Measurements from ENCODE around the gene ZDHHC21. TPM values are rescaled to one million over a fixed set of nuclear protein-coding genes. Genes with fewer than 3 reads are reported as not detected.

The ZDHHC21 gene
- total RNA-seq, 1 experiment from 2014 or later = 7.4 TPM

DNA sequence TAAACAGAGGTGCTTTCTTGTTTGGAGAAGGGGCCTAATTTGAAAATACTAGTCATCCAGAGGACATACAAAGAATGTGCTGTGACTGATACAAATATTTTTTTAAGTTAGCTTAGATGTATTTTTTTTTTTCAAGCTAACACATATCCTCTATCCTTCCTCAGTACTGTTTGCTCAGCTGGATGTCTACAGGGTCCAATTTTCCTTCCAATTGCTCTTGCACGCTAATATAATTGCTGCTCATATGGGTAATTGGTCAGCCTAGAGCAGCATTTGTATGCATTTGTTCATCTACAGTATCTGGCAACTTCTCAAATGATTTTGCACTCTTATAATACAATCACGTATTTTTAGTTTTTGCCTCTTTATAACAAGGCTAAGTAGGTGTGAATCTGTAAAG lies 84.7 kb downstream of the ZDHHC21 start:
- Histone ChIP-seq H3K36me3 (no peaks in the 10 kb centered on the region; the same call in 1 of the 2 replicates), H3K9me3 (replicated peaks) (no peaks in the 10 kb centered on the region), H3K4me1 (no peaks in the 10 kb centered on the region), H3K4me3 (no peak overlapping the region), H3K27me3 (no peaks in the 10 kb centered on the region), H3K27ac (no peak overlapping the region)
- no peak for DNase-seq

DNA sequence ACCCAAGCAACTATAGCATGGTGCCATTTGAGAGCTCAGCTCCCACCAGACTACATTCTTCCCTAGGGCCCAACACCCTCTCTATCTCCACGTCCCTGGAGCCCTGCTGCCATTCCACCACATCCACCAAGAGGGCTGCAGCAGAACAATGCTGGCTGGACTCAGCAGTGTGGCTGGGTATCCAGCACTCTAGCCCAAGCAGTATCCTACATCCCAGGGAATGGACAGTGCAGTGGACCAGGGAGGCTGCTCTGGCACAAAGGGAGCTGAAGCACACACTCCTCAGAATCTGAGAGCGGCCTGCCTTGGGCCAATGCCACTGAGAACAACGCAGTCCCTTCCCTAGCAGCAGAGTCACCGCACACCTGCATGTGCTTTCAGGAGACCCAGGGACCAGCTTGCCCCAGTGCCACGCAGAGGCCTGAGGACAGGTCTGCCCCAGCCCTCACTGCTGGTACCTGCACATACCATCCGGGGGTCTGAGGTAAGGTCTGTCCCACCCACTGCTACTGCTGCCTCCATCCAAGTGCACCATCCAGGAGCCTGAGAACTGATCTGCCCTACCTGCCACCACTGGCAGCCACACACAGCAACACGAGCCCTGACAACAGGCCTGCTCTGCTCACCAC lies 95.9 kb downstream of the ZDHHC21 start:
- H3K36me3 ChIP-seq = no peaks in the 10 kb centered on the region
- no peaks in the 10 kb centered on the region for H3K9me3 ChIP-seq (replicated peaks)
- no peaks in the 10 kb centered on the region for H3K27me3 ChIP-seq
- no peaks in the 10 kb centered on the region for H3K4me1 ChIP-seq
- H3K4me3 ChIP-seq = no peak overlapping the region
- no peak overlapping the region for H3K27ac ChIP-seq
- no peak for DNase-seq

DNA sequence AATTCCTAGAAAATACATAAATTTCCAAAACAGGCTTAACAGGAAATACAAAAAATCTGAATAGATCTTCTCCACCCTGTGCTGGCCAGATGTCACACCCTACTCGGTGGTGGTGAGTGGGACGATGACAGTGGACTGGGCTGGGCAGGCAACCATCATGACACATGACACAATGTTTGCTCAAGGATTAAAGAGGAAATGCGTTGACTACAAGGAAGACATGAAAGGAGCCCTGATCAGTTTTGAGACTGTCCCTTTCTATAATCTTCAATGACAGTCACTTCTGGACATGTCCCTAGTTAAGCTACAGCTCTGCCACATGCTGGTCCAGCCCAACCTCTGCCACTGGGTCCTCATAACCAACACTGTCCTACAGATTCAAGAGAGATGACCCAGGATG lies 99.8 kb downstream of the ZDHHC21 start:
- no peaks in the 10 kb centered on the region for H3K36me3 ChIP-seq
- no peaks in the 10 kb centered on the region for H3K27me3 ChIP-seq
- H3K27ac ChIP-seq = no peak overlapping the region
- no peak overlapping the region for H3K4me3 ChIP-seq
- no peaks in the 10 kb centered on the region for H3K4me1 ChIP-seq
- H3K9me3 ChIP-seq (replicated peaks) = no peaks in the 10 kb centered on the region
- no peak for DNase-seq

DNA sequence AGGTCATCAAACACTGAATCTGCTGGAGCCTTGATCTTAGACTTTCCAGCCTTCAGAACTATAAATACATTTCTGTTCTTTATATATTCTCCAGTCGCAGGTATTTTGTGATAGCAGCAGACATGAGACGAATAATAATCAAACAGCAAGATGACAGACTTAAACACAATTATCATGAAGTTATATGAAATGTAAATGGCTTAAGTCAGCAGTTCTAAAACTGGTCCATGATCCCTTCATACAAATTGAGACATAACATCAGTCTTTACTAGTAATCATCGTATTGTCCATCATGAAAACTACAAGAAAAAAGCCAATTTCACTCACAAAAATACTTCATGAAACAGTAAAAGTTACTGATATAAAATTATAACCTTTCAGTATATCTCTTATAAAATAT lies 101.8 kb downstream of the ZDHHC21 start:
- H3K36me3 ChIP-seq = no peaks in the 10 kb centered on the region
- H3K4me3 ChIP-seq = no peak overlapping the region
- no peaks in the 10 kb centered on the region for H3K9me3 ChIP-seq (replicated peaks)
- H3K27ac ChIP-seq = no peak overlapping the region
- DNase-seq = no peak
- H3K4me1 ChIP-seq = no peaks in the 10 kb centered on the region
- H3K27me3 ChIP-seq = no peaks in the 10 kb centered on the region

DNA sequence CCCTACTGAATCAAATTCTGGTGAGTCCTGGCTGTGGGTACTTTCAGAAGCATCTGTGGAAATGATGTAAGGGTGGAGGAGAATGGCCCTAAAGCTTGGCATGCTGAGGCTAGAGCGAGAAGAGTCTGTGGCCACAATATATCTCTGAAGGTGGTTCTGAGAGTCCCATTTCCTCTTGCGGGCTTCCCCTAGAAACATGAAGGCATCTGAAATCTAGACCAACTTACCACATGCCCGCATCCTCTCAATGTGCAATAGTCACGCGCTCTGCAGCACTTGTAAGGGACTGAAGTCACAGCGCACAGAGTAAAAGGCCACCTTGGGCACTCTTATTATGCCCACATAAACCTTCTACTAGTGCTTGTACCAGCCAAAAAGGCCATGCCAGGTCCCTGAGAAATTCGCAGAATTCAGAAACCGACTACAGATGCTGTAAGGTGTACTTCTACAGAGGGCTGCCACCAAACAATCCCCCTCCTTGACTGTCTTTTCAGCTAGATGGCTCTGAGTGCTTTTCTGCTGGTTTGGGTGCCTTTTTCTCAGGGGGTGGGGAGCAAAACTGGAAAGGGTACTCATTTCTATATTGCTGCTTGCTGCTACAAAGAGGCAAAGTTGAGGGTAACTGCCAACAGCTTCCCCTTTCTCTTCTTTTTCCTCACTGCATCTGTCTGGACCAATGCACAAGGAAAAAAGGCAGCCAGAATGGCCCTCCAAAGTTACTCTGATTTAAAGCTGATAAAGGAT lies 107.3 kb downstream of the ZDHHC21 start:
- H3K27ac ChIP-seq = no peak overlapping the region
- no peaks in the 10 kb centered on the region for H3K27me3 ChIP-seq
- H3K9me3 ChIP-seq (replicated peaks) = no peaks in the 10 kb centered on the region
- H3K4me1 ChIP-seq = no peaks in the 10 kb centered on the region
- DNase-seq = no peak
- no peaks in the 10 kb centered on the region for H3K36me3 ChIP-seq
- H3K4me3 ChIP-seq = no peak overlapping the region

DNA sequence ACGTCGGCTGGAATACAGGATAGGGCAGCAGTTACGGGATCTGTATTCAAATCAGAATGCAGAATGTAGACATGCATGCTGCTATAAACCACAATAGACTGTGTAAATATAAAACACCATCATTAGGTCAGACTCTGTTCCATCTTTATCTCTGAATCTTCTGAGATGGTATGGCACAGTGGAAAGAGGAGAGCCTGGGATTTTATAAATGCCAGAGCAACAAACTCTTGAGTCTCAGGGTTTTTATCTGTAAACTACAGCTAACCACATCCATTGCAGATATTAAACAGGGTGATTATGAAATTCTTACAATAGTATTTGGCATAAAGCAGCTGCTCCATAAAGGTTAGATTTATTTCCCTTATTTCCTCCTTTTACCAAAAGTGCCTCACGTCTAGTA lies 108.7 kb downstream of the ZDHHC21 start:
- Histone ChIP-seq H3K27me3 (no peaks in the 10 kb centered on the region), H3K4me1 (no peaks in the 10 kb centered on the region), H3K9me3 (replicated peaks) (no peaks in the 10 kb centered on the region), H3K36me3 (no peaks in the 10 kb centered on the region), H3K27ac (no peak overlapping the region), H3K4me3 (no peak overlapping the region)
- DNase-seq = no peak

DNA sequence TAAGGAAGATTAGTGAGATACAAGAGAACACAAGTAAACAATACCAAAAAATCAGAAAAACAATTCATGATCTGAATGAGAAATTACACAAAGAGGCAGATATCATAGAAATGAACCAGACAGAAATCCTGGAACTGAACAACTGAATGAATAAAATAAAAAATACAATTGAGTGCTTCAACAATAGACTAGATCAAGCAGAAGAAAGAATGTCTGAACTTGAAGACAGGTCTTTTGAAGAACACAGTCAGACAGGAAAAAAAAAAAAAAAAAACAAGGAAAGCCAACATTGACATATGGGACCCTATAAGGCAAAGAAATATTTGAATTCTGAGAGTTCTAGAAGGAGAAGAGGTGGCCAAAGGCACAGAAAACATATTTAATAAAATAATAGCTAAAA lies 115.2 kb downstream of the ZDHHC21 start:
- no peaks in the 10 kb centered on the region for H3K36me3 ChIP-seq
- H3K4me3 ChIP-seq = no peak overlapping the region
- no peak for DNase-seq
- no peaks in the 10 kb centered on the region for H3K27me3 ChIP-seq
- H3K9me3 ChIP-seq (replicated peaks) = no peaks in the 10 kb centered on the region
- no peaks in the 10 kb centered on the region for H3K4me1 ChIP-seq
- no peak overlapping the region for H3K27ac ChIP-seq

DNA sequence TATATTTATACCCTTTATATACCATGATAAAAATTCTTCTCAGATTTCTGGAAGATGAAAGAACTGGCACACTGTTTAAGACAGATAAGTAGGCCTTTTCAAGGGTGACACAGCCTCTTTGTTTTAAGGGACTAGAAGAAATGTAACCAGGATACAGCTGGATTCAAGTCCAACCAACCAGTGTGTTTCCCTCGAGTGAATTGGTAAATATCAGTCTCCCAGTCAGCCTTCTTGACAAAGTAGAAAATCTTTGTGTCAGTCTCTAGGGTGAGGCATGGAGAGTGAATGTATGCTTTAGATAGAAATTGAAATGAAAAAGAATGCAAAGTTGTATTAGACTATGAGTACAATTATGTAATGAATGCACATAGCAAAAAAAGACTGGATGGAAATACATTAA lies 119.1 kb downstream of the ZDHHC21 start:
- no peak overlapping the region for H3K27ac ChIP-seq
- H3K4me1 ChIP-seq = no peaks in the 10 kb centered on the region
- H3K4me3 ChIP-seq = no peak overlapping the region
- H3K36me3 ChIP-seq = no peaks in the 10 kb centered on the region
- DNase-seq = no peak
- no peaks in the 10 kb centered on the region for H3K27me3 ChIP-seq
- no peaks in the 10 kb centered on the region for H3K9me3 ChIP-seq (replicated peaks)

DNA sequence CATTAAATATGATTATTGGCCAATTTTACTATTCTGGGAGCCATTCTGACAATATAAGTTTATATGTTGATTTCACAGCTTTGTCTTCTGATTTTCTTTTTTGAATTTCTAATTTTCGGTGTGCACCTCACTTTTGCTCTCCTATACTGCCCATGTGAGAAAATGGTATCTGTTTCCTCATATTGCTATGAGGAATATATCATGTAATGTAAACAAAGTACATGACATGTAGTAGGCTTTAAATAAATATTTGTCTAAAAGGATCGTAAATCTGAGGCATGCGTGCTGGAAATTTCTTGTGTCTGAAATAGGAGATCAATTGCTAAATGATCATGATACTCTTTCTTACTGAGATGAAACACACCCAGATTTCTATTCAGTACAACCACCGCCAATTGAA lies 119.9 kb downstream of the ZDHHC21 start:
- Histone ChIP-seq H3K36me3 (no peaks in the 10 kb centered on the region), H3K27me3 (no peaks in the 10 kb centered on the region), H3K4me3 (no peak overlapping the region), H3K27ac (no peak overlapping the region), H3K9me3 (replicated peaks) (no peaks in the 10 kb centered on the region), H3K4me1 (no peaks in the 10 kb centered on the region)
- DNase-seq = no peak

DNA sequence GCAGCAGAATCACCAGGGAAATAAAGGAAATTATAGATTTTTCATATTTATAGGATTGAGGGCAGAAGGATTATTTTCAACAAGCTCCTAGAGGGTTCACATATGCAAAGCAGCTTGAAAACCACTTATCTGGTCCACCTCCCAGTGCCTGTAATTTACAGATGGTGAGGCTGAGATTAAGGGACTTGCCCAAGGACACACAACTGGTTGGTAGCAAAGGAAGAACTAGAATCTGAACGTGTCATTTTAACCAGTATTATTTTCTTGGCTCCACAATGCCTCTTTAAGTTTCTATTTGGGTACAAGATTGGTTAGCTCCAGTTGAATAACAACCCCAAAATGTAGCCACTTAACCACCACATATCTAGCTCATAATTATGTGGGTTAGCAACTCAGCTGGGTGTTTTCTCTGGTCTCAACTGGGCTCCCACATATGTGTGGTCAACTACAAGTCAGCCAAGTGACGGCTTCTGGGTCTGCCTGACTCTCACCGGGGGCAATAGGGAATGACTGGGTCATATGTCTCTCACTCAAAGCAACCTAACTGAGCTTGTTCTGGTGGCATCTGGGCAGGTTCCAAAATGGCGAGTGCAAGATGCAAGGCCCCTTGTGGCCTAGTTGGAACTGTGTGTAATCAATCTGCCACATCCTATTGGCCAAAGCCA lies 127.7 kb downstream of the ZDHHC21 start:
- no peak for DNase-seq
- no peaks in the 10 kb centered on the region for H3K9me3 ChIP-seq (replicated peaks)
- H3K36me3 ChIP-seq = no peaks in the 10 kb centered on the region

DNA sequence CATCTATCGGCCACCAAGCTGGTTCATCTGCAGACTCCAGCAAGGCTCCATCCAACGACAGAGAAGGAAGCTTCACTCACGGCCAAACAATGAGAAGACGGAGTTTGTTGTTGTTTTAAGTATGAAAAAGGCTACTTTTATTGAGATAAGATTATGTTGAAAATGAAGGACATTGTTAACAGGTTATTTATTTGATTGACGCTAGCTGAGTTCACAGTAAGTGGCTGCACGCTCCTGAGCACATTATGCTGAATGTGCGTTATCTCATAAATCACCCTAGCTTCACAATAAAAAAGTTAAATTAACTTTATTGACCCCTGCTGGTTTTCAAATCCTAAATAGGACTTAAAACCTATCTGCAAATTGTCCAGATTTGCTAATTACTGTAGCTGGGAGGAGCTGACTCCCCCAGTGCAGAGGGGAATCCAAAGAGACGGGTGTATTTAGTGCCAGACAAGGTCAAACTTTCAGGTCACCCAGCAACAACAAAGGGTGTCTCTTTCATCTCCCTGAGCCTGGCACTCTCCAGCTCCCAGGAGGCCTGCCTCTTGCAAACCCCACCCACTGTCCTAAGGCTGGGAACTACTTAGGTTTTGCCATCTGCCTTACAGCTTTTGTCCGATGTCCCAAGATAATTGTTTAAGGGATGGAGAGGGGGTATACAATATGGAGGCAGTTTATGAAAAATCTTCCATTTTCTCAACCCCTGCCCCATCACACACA lies 129.2 kb downstream of the ZDHHC21 start:
- no peak overlapping the region for H3K27ac ChIP-seq
- H3K9me3 ChIP-seq (replicated peaks) = no peaks in the 10 kb centered on the region
- H3K4me3 ChIP-seq = no peak overlapping the region
- H3K4me1 ChIP-seq = no peaks in the 10 kb centered on the region
- no peaks in the 10 kb centered on the region for H3K36me3 ChIP-seq
- no peaks in the 10 kb centered on the region for H3K27me3 ChIP-seq
- no peak for DNase-seq

More for the DNA sequence above, 127.7 kb downstream of the ZDHHC21 start:
- H3K4me3 ChIP-seq = no peak overlapping the region
- H3K4me1 ChIP-seq = no peaks in the 10 kb centered on the region
- H3K27ac ChIP-seq = no peak overlapping the region
- H3K27me3 ChIP-seq = no peaks in the 10 kb centered on the region

DNA sequence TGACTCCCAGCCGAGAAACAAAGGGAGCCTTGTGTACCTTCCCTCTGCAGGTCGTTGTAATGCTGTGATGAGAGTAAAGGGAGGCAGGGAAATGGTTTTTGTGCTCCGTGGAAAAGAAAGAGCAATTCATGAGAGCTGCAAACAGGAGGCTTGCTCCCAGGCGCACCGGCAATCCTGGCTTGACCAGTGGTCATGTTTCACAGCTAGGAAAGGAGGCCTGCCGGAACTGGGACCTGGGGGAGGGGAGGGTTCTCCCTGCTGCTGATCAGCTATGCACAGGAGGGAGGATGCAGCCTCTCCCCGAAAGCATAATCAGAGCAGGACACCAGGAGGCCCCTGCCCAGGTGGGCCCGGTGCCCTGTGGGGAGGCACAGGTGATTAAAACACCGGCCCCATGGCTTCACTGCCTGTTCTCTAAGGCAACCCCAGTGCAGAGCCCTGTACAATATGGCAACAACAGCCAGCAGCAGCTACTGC lies 131.3 kb downstream of the ZDHHC21 start:
- DNase-seq = peak; percentile 9 to 21
- H3K4me3 ChIP-seq = no peak overlapping the region
- H3K36me3 ChIP-seq = no peaks in the 10 kb centered on the region
- H3K27me3 ChIP-seq = no peaks in the 10 kb centered on the region
- H3K27ac ChIP-seq = no peak overlapping the region
- no peaks in the 10 kb centered on the region for H3K4me1 ChIP-seq
- H3K9me3 ChIP-seq (replicated peaks) = no peaks in the 10 kb centered on the region

All from SJCRH30 (cell line).